ENCODE data around the gene HBE1.

Gene HBE1

DNA sequence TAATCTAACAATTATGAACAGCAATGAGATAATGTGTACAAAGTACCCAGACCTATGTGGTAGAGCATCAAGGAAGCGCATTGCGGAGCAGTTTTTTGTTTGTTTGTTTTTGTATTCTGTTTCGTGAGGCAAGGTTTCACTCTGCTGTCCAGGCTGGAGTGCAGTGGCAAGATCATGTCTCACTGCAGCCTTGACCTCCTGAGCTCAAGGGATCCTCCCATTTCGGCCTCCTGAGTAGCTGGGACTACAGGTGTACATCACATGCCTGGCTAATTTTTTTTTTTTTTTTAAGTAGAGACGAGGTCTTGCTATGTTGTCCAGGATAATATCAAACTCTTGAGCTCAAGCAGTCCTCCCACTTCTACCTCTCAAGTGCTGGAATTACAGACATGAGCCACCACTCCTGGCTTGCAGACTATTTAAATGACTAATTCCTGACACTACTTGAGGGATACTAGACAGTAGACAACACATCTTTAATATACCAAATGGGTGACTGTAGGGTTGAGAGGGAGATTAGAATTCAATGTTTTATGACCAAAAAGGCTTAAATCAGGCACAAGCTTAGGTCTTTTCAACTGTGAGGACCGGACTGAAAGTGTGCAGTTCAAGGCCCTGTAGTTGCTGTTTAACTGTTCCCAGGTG lies 19.3 kb upstream of the HBE1 start:
- no peak overlapping the region for H3K23ac ChIP-seq (ENCODE audit: low read length)
- H3K18ac ChIP-seq (ENCODE audit: low read length): peak overlapping the region; percentile 69
- H3K4me1 ChIP-seq (ENCODE audit: control insufficient read depth, low read depth, low read length): no peaks in the 10 kb centered on the region
- no peak overlapping the region for H2BK5ac ChIP-seq (ENCODE audit: low read length)
- H3K79me2 ChIP-seq (ENCODE audit: control insufficient read depth, insufficient read depth, low read length): no peaks in the 10 kb centered on the region
- H4K8ac ChIP-seq (ENCODE audit: low read depth, low read length): no peak overlapping the region
- H4K5ac ChIP-seq (ENCODE audit: low read length): no peak overlapping the region
- H3K4me3 ChIP-seq (ENCODE audit: low read length): no peak overlapping the region
- H3K4ac ChIP-seq (ENCODE audit: low read depth, low read length): no peak overlapping the region
- H3K56ac ChIP-seq (ENCODE audit: low read length): no peak overlapping the region
- no peak overlapping the region for H3K27ac ChIP-seq (ENCODE audit: low read depth, low read length)
- WGBS (ENCODE audit: extremely low coverage, insufficient coverage, low lambda C conversion rate): no CpG with 5 or more reads among the region's 6 CpGs
- H3K36me3 ChIP-seq (ENCODE audit: control insufficient read depth, insufficient read depth, low read length): no peaks in the 10 kb centered on the region
- H3K27me3 ChIP-seq (ENCODE audit: insufficient read depth, low read length, poor library complexity): no peaks in the 10 kb centered on the region
- H2AK5ac ChIP-seq (ENCODE audit: low read length): no peak overlapping the region
- no peak overlapping the region for H3K4me2 ChIP-seq (ENCODE audit: low read length)
- no peaks in the 10 kb centered on the region for H3K79me1 ChIP-seq (ENCODE audit: low read length)
- no peak overlapping the region for H2BK120ac ChIP-seq (ENCODE audit: low read depth, low read length)
- H2BK15ac ChIP-seq (replicated peaks; ENCODE audit: low read depth): peak overlapping the region; percentile 46
- no peak for DNase-seq
- H3K9ac ChIP-seq (ENCODE audit: low read length): no peak overlapping the region

DNA sequence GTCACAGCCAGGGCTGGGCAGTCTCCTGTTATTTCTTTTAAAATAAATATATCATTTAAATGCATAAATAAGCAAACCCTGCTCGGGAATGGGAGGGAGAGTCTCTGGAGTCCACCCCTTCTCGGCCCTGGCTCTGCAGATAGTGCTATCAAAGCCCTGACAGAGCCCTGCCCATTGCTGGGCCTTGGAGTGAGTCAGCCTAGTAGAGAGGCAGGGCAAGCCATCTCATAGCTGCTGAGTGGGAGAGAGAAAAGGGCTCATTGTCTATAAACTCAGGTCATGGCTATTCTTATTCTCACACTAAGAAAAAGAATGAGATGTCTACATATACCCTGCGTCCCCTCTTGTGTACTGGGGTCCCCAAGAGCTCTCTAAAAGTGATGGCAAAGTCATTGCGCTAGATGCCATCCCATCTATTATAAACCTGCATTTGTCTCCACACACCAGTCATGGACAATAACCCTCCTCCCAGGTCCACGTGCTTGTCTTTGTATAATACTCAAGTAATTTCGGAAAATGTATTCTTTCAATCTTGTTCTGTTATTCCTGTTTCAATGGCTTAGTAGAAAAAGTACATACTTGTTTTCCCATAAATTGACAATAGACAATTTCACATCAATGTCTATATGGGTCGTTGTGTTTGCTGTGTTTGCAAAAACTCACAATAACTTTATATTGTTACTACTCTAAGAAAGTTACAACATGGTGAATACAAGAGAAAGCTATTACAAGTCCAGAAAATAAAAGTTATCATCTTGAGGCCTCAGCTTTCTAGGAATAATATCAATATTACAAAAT lies 18.6 kb upstream of the HBE1 start:
- Histone ChIP-seq H3K4me2 (ENCODE audit: low read length) (no peak overlapping the region), H3K4ac (ENCODE audit: low read depth, low read length) (no peak overlapping the region)

DNA sequence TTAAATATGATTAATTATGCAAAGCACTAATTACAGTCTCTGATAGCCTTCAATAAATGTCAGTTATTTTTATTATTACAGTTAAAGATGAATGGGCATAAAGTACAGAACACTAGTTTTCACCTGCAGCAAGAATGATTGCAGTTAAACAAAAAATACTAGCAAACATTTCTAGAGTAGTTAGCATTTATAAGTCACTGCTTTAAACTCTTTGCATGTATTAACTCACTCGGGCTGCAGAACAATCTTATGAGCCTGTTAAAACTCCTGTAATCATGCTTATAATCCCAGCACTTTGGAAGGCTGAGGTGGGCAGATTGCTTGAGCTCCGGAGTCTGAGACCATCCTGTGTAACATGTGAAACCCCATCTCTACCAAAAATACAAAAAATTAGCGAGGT lies 17.2 kb upstream of the HBE1 start:
- Histone ChIP-seq H3K18ac (ENCODE audit: low read length) (no peak overlapping the region), H3K27ac (ENCODE audit: low read depth, low read length) (no peak overlapping the region), H3K27me3 (ENCODE audit: insufficient read depth, low read length, poor library complexity) (no peaks in the 10 kb centered on the region), H3K4me3 (ENCODE audit: low read length) (no peak overlapping the region), H3K4me2 (ENCODE audit: low read length) (no peak overlapping the region), H3K36me3 (ENCODE audit: control insufficient read depth, insufficient read depth, low read length) (no peaks in the 10 kb centered on the region), H3K79me2 (ENCODE audit: control insufficient read depth, insufficient read depth, low read length) (no peaks in the 10 kb centered on the region), H3K9ac (ENCODE audit: low read length) (no peak overlapping the region), H2BK5ac (ENCODE audit: low read length) (no peak overlapping the region), H3K79me1 (ENCODE audit: low read length) (no peaks in the 10 kb centered on the region), H2BK120ac (ENCODE audit: low read depth, low read length) (no peak overlapping the region), H3K23ac (ENCODE audit: low read length) (no peak overlapping the region), H4K5ac (ENCODE audit: low read length) (no peak overlapping the region), H2BK15ac (replicated peaks; ENCODE audit: low read depth) (no peak overlapping the region), H4K8ac (ENCODE audit: low read depth, low read length) (no peak overlapping the region), H3K56ac (ENCODE audit: low read length) (no peak overlapping the region), H2AK5ac (ENCODE audit: low read length) (no peak overlapping the region), H3K4me1 (ENCODE audit: control insufficient read depth, low read depth, low read length) (no peaks in the 10 kb centered on the region), H3K4ac (ENCODE audit: low read depth, low read length) (no peak overlapping the region)
- DNase-seq: no peak
- no CpG with 5 or more reads among the region's 3 CpGs for WGBS (ENCODE audit: extremely low coverage, insufficient coverage, low lambda C conversion rate)

More for the DNA sequence above, 18.6 kb upstream of the HBE1 start:
- no peak overlapping the region for H3K18ac ChIP-seq (ENCODE audit: low read length)
- no peak overlapping the region for H4K5ac ChIP-seq (ENCODE audit: low read length)
- no peak overlapping the region for H3K23ac ChIP-seq (ENCODE audit: low read length)
- no peak overlapping the region for H3K56ac ChIP-seq (ENCODE audit: low read length)
- no peak overlapping the region for H3K4me3 ChIP-seq (ENCODE audit: low read length)
- H3K27ac ChIP-seq (ENCODE audit: low read depth, low read length): no peak overlapping the region
- H3K79me2 ChIP-seq (ENCODE audit: control insufficient read depth, insufficient read depth, low read length): no peaks in the 10 kb centered on the region
- peak; percentile 11 for DNase-seq
- no peaks in the 10 kb centered on the region for H3K4me1 ChIP-seq (ENCODE audit: control insufficient read depth, low read depth, low read length)
- no peaks in the 10 kb centered on the region for H3K36me3 ChIP-seq (ENCODE audit: control insufficient read depth, insufficient read depth, low read length)
- WGBS (ENCODE audit: extremely low coverage, insufficient coverage, low lambda C conversion rate): no CpG with 5 or more reads among the region's 7 CpGs
- H2BK15ac ChIP-seq (replicated peaks; ENCODE audit: low read depth): no peak overlapping the region
- H4K8ac ChIP-seq (ENCODE audit: low read depth, low read length): no peak overlapping the region
- no peak overlapping the region for H2BK120ac ChIP-seq (ENCODE audit: low read depth, low read length)
- no peaks in the 10 kb centered on the region for H3K27me3 ChIP-seq (ENCODE audit: insufficient read depth, low read length, poor library complexity)
- H3K9ac ChIP-seq (ENCODE audit: low read length): no peak overlapping the region
- no peaks in the 10 kb centered on the region for H3K79me1 ChIP-seq (ENCODE audit: low read length)
- no peak overlapping the region for H2BK5ac ChIP-seq (ENCODE audit: low read length)
- no peak overlapping the region for H2AK5ac ChIP-seq (ENCODE audit: low read length)

DNA sequence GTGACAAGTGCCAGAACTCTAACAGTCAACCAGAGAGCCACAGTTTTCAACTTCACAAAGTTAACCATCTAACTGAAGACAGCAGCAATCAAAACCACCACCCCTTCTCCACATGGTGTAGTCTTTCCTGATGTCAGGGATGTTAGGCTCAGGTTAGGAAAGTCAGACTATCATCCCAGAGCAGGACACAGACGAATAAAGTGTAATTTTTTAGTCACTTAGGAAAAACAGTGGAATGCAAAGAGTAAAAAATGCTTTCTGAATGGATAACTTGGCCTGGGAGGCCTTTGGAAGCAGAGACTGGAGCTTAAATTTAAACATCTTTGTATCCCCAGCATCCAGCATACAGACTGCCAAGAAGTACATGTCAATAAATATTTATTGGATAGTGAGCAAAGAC lies 16.6 kb upstream of the HBE1 start:
- no CpG with 5 or more reads among the region's 1 CpG for WGBS (ENCODE audit: extremely low coverage, insufficient coverage, low lambda C conversion rate)
- H2BK15ac ChIP-seq (replicated peaks; ENCODE audit: low read depth): no peak overlapping the region

DNA sequence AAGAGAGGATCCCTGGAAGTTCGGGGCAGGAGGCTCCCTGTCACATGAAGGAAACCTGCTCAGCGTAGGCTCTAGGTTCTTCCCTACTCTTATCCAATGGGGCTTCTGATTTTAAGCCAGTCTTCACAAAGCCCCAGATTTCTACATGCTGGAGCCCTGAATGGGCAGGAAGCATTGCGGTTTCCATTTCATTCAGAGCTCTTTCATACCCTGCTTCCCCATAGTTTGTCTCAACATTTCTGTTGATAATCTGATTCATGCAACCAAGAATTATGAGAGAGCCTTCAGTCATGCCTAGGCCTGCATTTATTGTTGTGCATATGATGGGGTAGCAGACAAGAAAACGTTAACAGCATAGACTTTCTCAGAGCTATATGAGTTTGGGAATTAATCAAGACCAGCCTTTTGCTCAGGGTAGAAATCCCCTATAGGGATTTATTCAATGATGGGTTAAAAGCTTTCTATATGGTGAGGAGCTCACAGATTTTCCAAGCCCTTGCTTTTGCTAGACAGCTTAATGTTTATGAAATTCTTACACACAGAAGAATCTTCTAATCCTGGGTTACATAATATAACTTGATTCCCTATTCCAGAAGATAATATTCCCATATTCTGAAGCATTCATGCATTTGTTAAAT lies 16.1 kb upstream of the HBE1 start:
- no peak for DNase-seq
- no peak overlapping the region for H3K56ac ChIP-seq (ENCODE audit: low read length)
- no peaks in the 10 kb centered on the region for H3K27me3 ChIP-seq (ENCODE audit: insufficient read depth, low read length, poor library complexity)
- no peaks in the 10 kb centered on the region for H3K79me2 ChIP-seq (ENCODE audit: control insufficient read depth, insufficient read depth, low read length)
- H4K5ac ChIP-seq (ENCODE audit: low read length): no peak overlapping the region
- no peak overlapping the region for H2BK15ac ChIP-seq (replicated peaks; ENCODE audit: low read depth)
- no peaks in the 10 kb centered on the region for H3K79me1 ChIP-seq (ENCODE audit: low read length)
- no peak overlapping the region for H3K23ac ChIP-seq (ENCODE audit: low read length)
- H3K4me2 ChIP-seq (ENCODE audit: low read length): no peak overlapping the region
- H2BK120ac ChIP-seq (ENCODE audit: low read depth, low read length): no peak overlapping the region
- H2BK5ac ChIP-seq (ENCODE audit: low read length): no peak overlapping the region
- no peaks in the 10 kb centered on the region for H3K36me3 ChIP-seq (ENCODE audit: control insufficient read depth, insufficient read depth, low read length)
- no peak overlapping the region for H3K18ac ChIP-seq (ENCODE audit: low read length)
- H2AK5ac ChIP-seq (ENCODE audit: low read length): no peak overlapping the region
- H3K4me3 ChIP-seq (ENCODE audit: low read length): no peak overlapping the region
- no peak overlapping the region for H3K4ac ChIP-seq (ENCODE audit: low read depth, low read length)
- no peaks in the 10 kb centered on the region for H3K4me1 ChIP-seq (ENCODE audit: control insufficient read depth, low read depth, low read length)
- no peak overlapping the region for H3K27ac ChIP-seq (ENCODE audit: low read depth, low read length)
- no CpG with 5 or more reads among the region's 4 CpGs for WGBS (ENCODE audit: extremely low coverage, insufficient coverage, low lambda C conversion rate)
- no peak overlapping the region for H4K8ac ChIP-seq (ENCODE audit: low read depth, low read length)
- no peak overlapping the region for H3K9ac ChIP-seq (ENCODE audit: low read length)

More for the DNA sequence above, 16.6 kb upstream of the HBE1 start:
- Histone ChIP-seq H3K4ac (ENCODE audit: low read depth, low read length) (no peak overlapping the region), H2BK5ac (ENCODE audit: low read length) (no peak overlapping the region), H3K4me1 (ENCODE audit: control insufficient read depth, low read depth, low read length) (no peaks in the 10 kb centered on the region), H4K5ac (ENCODE audit: low read length) (no peak overlapping the region), H3K79me2 (ENCODE audit: control insufficient read depth, insufficient read depth, low read length) (no peaks in the 10 kb centered on the region), H3K27ac (ENCODE audit: low read depth, low read length) (no peak overlapping the region), H3K18ac (ENCODE audit: low read length) (no peak overlapping the region), H3K4me2 (ENCODE audit: low read length) (no peak overlapping the region), H3K36me3 (ENCODE audit: control insufficient read depth, insufficient read depth, low read length) (no peaks in the 10 kb centered on the region), H3K23ac (ENCODE audit: low read length) (no peak overlapping the region), H3K4me3 (ENCODE audit: low read length) (no peak overlapping the region), H3K56ac (ENCODE audit: low read length) (no peak overlapping the region), H2AK5ac (ENCODE audit: low read length) (no peak overlapping the region), H4K8ac (ENCODE audit: low read depth, low read length) (no peak overlapping the region), H3K27me3 (ENCODE audit: insufficient read depth, low read length, poor library complexity) (no peaks in the 10 kb centered on the region), H3K79me1 (ENCODE audit: low read length) (no peaks in the 10 kb centered on the region), H2BK120ac (ENCODE audit: low read depth, low read length) (no peak overlapping the region), H3K9ac (ENCODE audit: low read length) (no peak overlapping the region)
- no peak for DNase-seq
